GM19351 (cell line): ENCODE measurements around the gene ACAP1.

ENCODE experiments used
- ATAC-seq: cut with Tn5 transposase; IDR thresholded peaks from one replicate; pipeline ENCODE4 v1.9.1; 2021; ENCODE audit warnings: mild to moderate bottlenecking, moderate library complexity; ENCODE audit not compliant: unreplicated experiment

ACAP1 gene

GRCh38 chr17:7336240-7337175 is at the start of gene ACAP1:
Gene ACAP1, plus strand, starts transcription at chr17:7336529. Its CDS starts 206 bp downstream, at chr17:7336735.
- peak; percentile 60 for ATAC-seq

- no peak for ATAC-seq
Measured at GRCh38 chr17:7289256-7290032, 46.9 kb upstream of the ACAP1 start.

- no peak for ATAC-seq
Measured at GRCh38 chr17:7290166-7290565, 46.2 kb upstream of the ACAP1 start.

- ATAC-seq: no peak
Measured at GRCh38 chr17:7290685-7291084, 45.6 kb upstream of the ACAP1 start.

- ATAC-seq: no peak
Measured at GRCh38 chr17:7292194-7292593, 44.1 kb upstream of the ACAP1 start.

- ATAC-seq: no peak
Measured at GRCh38 chr17:7292729-7293128, 43.6 kb upstream of the ACAP1 start.

- no peak for ATAC-seq
Measured at GRCh38 chr17:7293159-7293558, 43.2 kb upstream of the ACAP1 start.

- no peak for ATAC-seq
Measured at GRCh38 chr17:7293816-7294613, 42.3 kb upstream of the ACAP1 start.

- no peak for ATAC-seq
Measured at GRCh38 chr17:7294614-7295153, 41.6 kb upstream of the ACAP1 start, which contains the start of gene YBX2. Gene YBX2, minus strand, starts transcription at chr17:7294639. Its CDS starts 139 bp downstream, at chr17:7294500.

GRCh38 chr17:7295230-7296180 is 40.8 kb upstream of the ACAP1 start:
- ATAC-seq: no peak

GRCh38 chr17:7296189-7296861 is 40.0 kb upstream of the ACAP1 start:
- ATAC-seq: no peak

- no peak for ATAC-seq
Measured at GRCh38 chr17:7304179-7304578, 32.1 kb upstream of the ACAP1 start.

- peak; percentile 74 for ATAC-seq
Measured at GRCh38 chr17:7306911-7307685, 29.2 kb upstream of the ACAP1 start, which contains the start of gene EIF5A. Gene EIF5A, plus strand, starts transcription at chr17:7307628. Its CDS starts 2,008 bp downstream, at chr17:7309636.

GRCh38 chr17:7307686-7308624 is 28.4 kb upstream of the ACAP1 start:
- ATAC-seq: no peak

GRCh38 chr17:7308625-7309433 is 27.5 kb upstream of the ACAP1 start:
- no peak for ATAC-seq

- no peak for ATAC-seq
Measured at GRCh38 chr17:7309628-7310027, 26.7 kb upstream of the ACAP1 start.
